Stimulated activated naive CD4-positive, alpha-beta T cell (primary cell): Measurements from ENCODE around the gene VWA8.
"Not testable (repeated sequence)": the region's sequence is repeated elsewhere in the genome, so short reads cannot be mapped to it uniquely, and the experiment has no call there.

Experiments
- DNase-seq, 6 experiments: peaks; one replicate each; lab custom pipeline; 2025; lab: John Stamatoyannopoulos, UW

Gene VWA8

DNA sequence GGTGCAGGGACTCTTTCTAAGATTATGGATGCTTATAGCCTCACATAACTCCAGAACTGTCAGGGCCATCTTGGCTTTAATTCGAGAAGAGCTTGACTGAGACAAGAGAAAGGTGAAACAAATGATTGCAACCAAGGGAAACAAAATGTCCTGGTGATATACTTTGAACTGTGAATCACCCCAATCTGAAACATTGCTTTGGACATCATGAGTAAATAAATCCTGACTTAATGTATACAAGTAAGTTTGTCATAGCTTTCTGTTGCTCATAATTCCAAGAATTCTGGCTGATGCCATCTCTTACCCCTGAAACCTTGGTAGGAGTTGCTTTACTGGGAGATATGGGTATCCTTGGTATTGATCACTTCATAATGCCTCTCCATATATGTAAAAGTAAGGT, 5.8 kb upstream of the VWA8 start:
- no peak for DNase-seq

DNA sequence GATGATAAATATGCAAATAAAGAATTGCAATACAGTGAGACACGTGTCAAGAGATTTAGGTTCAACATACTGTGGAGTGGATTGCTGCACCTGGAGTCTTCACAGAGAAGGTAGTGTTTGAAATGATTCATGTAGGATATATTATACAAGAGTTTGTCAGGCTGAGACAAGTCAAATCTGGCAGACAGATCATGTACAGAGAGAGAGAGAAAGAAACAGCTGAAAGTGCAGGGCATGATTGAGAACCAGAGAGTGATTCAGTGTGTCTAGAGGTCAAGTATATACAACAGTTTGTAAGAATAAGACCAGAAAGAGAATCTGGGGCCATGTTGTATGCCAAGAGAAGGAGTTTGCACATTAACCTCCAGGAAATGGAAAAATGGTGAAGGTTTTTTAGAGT, 2.1 kb upstream of the VWA8 start:
- DNase-seq = no peak

DNA sequence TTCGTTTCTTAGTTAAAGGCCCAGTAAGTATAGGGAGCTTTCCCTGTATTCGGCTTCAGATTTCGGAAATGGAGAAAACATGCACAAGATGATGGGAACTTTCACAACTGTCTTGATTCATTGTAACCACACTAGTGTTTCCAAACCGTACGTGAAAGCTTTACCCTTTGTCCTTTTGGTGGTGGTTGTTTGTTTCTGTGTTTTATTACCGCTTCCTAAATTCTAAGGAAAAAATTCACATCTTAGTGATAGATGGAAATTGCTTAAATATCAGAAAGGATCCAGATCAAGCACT, 504 bp upstream of the VWA8 start:
- DNase-seq = no peak

DNA sequence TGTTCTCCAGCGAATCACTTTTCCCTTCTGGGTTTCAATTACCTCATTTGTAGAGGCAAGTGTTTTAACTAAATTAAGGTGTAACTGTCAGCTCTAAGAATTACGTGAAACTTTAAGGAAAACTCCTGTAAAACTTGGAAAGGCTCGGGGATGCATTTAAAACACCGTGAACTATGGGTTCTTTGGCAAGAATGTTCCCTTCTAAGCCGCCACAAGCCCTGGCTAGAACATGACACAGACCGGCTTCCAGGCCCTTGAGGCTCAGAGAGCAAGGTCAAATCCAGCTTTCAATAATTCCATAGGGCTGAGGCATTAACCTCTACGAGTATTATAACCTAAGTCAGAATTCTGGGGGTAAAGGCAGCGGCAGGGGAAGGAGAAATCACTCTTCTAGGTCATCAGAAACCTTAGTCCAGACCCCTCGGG, 685 bp downstream of the VWA8 start:
- DNase-seq = no peak

DNA sequence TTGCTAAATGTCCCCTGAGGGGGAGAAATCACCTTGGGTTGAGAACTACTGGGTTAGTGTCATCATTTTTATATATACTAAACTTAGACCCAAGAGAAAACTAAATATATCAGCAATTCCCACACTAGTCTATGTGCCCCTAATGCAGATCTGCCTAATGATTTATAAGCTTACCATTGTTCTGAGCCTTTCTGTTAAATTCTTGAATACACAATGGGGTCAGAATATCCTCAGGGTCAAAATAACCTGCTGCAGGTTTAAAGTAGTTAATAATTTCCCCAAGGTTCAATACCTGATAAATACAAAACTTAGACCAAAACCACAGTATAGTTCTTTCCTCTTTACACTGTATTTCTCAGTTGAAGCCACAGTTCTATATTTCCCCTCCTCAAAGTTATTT, 4.6 kb downstream of the VWA8 start:
- no peak for DNase-seq

DNA sequence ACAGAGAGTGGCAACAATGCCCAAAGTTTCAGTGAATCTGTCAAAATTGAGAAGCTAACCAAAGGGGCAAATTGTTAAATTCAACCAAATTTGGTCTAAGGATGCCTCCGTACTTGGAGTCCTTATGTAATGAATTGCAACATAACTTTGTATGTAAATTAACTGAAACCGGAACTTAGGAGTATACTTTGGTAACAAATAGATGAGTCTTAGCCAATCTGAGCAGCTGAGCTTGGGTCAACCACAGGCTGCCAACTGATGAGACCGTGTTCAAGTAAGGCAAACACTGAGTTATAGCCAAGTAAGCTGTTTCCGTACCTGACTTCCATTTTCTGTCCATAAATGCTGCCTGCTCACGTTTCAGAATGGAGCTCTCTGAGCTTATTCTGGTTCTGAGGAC, 5.3 kb downstream of the VWA8 start:
- DNase-seq = no peak

DNA sequence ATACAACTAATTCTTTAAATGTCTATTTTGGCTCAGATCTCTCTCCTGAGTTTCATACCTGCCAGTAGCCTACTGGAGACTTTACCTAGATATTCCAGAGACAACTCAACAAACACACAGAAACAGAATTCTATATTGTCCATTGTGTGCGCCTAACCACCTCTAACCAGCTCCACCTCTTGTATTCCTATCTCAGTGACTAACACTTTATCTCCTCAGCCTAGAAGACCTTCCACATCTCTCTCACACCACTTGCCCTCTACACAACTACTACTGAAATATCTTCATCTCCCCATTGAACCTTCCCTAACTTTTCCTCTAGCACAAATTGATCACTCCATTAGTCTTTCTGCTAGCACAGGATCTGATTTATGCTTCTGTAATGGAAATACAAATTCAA, 6.7 kb downstream of the VWA8 start:
- no peak for DNase-seq

DNA sequence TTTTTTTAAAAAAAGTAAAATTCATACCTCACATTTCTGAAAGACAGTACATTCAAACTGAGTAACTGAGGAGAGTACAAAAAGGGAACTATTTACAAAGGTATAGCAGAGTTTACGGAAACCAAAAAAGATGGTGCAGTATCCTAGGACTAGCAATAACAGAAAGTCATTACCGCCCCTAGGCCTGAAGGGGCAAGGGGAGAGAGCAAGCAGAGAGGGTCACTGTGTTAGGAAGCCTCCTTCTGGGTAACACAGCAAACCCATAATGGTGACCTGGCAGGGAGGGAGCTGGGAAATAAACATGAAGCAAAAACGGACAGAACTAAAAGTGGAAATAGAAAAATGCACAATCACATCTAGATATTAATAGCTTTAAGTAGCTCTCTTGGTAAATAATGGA, 8.2 kb downstream of the VWA8 start:
- DNase-seq = no peak

DNA sequence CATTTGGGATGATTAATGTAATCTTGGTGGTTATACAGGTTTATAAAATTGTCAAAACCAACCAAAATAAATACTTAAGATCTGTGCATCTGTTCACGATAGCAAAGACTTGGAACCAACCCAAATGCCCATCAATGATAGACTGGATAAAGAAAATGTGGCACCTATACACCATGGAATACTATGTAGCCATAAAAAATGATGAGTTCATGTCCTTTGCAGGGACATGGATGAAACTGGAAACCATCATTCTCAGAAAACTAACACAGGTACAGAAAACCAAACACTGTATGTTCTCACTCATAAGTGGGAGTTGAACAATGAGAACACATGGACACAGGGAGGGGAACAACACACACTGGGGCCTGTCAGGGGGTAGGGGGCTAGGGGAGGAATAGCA, 11.8 kb downstream of the VWA8 start:
- not testable (repeated sequence) for DNase-seq

DNA sequence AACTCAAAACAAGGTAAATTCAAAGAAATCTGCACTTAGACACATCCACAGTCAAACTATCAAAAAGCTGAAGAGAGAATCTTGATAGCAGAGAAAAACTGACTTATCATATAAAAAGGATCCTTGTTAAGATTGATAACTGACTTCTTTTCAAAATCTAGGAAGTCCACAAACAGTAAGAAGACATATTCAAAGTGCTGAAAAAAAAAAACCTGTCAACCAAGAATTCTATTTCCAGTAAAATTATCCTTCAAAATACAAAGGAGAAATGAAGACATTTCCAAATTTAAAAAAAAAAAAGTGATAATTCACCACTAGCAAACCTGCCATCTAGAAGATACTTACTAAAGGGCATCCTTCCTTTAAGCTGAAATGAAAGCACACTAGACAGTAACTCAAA, 15.0 kb downstream of the VWA8 start:
- no peak for DNase-seq

DNA sequence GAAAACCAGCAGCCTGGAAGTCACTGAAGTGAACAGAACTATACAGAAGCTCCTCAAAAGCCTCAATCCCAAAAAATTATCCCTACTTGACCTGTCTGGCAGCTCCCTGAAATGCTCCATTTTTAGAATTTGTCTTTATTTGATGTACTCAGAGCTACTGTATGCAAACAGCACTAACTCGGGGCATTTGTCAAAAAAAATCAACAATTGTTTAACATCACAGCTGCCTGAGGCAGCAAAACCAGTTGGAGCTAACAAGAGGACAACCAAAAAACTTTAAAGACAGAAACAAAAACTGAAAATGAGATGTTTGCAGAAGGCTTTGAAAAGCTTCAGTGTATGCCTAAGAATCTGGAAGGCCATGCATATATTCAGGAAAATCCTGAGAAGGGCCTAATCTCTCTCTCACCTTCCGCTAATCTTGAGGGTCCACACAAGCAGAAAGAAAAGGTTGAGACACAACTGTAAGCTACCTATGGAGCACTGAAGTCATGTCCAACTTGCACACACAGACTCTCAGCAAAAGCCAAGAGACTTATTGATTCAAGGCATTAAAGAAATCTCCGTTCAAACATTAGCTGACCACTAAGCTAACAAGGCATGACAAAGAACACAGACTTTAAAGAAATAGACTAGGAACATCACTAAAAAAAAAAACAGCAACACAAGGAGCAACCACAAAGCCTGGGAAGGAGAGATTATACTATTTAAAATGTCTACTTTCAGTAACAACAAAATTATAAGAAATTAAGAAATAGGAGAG, 16.1 kb downstream of the VWA8 start:
- no peak for DNase-seq

DNA sequence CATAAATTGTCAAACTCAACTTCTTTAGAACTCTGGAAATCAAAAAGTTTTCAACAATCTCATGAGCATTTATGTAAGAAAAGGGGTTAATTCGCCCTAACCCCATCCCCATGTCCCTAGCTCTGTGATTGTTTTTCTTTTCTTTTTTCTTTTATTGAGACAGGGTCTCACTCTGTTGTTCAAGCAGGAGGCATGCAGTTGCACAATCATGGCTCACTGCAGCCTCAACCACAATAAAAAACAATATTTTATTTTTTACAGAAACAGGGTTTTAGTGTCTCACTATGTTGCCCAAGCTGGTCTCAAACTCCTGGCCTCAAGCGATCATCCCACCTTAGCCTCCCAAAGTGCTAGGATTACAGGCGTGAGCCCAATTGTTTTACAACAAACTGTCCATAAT, 16.7 kb downstream of the VWA8 start:
- no peak for DNase-seq

DNA sequence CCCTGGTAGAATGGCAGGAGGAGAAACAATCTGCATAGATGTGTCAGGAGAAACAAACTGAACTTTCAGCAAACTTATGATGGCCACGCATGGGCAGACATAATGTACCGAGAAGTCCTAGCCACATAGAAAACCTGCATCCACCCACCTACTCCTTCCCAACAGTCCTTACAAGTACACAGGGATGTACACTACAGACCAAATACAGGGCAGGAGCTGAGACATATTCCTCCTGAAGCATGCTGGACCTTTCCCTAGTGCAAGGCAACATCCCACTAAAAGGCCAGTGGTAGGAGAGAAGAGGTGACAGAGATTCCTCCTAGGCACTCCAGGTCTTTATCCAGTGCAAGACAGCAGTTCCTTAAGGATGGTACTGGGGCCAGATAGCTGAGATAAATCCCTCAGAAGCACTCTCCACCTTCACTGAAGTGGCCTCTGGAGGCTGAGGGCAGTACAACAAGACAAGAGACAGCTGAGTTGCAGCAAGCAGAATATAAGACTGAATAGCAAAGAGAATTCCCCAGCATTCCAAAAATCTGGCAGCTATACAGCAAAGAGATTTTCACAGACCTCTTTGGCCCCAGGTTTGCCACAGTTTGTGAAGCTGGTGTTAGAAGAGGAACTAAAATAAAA, 18.3 kb downstream of the VWA8 start:
- DNase-seq = no peak

DNA sequence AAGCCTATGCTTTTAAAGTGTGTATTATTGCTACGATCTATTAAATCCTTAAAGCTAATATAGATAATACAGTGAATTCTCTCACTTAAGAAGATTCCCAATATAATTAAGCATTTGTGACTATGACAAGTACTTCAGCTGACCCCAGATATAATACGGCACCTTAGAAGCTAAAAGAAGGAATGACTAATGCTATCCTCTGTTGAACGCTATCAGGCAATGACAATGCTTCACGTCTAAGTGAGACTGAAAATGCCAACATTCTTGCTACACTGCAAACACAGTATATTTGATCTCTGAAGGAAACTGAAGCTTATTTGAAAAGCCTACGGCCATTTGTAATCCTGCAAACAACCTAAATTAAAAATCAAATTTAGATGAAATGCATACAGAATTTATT, 19.7 kb downstream of the VWA8 start:
- no peak for DNase-seq

DNA sequence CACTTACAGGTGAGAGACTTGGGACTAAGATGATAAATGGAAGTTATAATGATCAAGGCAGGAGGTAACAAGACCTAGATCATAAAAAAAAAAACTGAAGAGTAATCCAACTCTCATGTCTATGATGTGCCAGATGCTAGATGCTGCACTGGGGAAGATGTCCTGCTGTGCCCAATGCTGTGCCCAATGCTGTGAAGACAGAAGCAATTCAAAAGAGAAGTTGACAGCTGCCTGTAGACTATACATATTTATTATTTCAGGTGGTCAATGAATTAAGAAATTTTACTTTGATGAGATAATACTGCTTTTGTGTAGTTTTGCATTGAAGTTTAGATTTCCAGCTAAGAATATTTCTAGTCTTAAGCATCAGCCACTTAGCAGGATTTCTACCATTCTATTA, 21.5 kb downstream of the VWA8 start:
- no peak for DNase-seq

DNA sequence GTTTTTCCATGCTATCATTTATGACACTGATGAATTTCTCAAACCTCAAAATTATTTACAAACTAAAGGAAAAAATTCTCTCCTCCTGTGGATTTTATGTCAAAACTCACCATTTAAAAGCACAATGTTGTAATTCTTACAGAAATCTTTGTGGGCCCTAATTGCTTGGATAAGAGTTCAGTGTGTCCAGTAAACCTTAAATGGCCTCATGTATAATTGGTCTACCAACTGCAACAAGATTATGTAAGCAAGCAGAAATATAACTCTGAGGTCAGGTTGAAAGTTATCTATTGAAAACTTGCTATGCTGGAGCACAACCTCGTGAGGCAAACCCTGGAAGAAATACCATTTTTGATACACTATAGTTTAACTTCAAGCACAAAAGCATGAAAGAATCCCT, 22.0 kb downstream of the VWA8 start:
- DNase-seq = no peak

DNA sequence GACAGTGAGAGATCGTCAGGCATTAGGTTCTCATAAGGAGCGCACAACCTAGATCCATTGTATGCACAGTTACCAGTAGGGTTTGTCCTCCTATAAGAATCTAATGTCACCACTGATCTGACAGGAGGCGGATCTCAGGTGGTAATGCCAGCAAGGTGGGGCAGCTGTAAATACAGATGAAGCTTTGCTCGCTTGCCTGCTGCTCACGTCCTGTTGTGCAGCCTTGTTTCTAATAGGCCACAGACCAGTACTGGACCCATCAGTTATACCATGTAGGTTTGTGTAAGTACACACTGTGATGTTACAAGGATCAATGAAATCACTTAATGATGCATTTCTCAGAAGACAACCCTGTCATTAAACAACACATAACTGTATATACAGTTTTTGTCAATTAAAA, 23.5 kb downstream of the VWA8 start:
- DNase-seq = no peak

DNA sequence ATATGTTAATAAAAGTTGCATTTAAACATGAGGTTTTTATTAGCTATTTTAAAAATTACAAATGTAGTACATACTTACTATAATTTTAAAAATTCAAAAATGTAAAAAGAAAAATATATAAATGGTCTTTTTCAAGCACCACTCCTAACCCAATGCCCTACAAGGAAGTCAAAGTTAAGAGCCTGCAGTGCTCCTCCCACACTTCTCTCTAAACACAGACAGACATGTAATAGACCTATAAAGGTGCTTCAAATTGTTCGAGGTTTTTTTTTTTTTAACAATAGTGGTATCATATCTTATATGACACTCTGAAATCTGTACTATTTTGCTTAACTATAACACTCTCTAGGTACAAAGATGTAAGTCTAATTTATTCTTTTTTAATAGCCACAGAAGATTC, 25.4 kb downstream of the VWA8 start:
- DNase-seq = no peak

DNA sequence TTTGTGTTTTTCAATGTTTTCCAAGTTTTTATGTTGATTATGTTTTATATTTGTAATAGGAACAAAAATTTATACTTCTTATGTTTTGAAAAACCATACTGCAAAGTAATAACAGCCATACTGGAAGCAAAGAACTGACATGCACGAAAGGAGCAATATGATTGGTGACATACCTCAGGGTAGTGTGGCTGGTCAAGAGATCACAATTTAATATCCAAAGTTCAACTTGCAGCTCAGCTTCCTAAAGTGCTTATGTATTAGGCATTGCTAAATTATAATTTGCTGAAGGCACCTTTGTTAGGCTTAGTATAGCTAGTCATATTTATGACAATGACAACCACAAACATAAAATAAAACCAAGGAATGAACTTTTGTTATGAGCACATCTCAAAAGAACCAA, 25.9 kb downstream of the VWA8 start:
- DNase-seq = no peak

DNA sequence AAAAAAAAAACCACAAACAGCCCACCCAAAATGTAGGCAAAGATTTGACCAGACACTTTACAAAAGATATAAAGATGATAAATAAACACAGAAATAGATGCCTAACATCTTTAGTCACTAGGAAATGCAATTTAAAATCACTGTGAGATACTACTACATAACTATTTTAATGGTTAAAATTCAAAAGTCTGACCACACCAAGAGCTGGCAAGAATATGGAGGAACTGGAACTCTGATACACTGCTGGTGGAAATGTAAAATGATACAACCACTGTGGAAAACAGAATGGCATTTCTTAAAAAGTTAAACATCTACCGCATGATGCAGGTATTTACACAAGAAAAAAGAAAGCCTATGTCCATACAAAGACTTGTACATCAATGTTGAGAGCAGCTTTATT, 26.8 kb downstream of the VWA8 start:
- no peak for DNase-seq

DNA sequence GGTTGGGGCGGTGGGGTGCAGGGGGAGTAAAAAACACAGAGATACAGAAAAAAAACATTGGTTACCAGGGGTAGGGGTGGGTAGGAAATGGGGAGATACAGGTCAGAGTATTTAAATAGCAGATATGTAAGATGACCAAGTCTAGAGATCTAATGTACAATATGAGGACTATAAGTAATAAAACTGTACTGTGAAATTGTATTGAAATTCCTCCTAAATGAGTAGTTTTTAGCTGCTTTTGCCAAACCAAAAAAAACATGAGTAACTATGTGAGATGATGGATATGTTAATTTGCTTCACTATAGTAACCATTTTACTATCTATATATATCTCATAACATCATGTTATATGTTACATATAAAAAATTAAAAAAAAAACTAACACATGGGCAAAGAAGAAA, 29.6 kb downstream of the VWA8 start:
- DNase-seq = no peak

DNA sequence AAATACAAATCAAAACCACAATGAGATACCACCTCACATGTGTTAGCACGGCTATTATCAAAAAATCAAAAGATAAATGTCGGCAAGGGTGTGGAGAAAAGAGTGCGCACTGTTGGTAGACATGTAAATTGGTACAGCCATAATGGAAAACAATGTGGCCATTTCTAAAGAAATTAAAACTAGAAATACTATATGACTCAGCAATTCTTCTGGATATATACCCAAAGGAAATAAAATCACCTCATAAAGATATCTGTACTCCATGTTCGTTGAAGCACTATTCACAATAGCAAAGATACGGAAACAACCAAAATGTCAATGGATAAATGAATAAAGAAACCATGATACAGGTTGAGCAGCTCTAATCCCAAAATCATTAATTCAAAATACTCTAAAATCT, 30.8 kb downstream of the VWA8 start:
- DNase-seq = no peak

DNA sequence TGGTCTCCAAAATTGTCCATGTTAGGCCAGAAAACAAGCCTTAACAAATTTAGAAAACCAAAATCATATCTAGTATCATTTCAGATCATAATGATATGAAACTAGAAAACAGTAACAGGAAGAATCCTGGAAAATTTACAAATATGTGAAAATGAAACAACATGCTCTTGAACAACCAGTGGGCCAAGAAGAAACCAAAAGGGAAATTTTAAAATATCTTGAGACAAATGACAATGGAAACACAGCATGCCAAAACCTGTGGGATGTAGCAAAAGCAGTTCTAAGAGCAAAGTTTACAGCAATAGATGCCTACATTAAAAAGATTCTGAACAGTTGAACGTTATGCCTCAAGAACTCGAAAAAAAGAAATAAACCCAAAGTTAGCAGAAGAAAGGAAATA, 32.6 kb downstream of the VWA8 start:
- no peak for DNase-seq

DNA sequence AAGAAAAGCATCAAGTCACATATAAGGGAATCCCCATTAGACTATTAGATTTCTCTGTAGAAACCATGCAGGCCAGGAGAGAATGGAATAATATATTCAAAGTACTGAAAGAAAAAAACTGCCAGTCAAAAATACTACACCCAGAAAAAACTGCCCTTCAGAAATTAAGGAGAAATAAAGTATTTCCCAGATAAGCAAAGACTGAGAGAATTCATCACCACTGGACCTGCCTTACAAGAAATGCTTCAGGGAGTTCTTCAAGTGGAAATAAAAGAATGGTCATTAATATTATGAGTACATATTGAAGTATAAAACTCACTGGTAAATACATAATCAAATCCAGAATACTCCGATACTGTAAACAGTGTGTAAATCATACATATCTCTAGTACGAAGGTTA, 35.9 kb downstream of the VWA8 start:
- no peak for DNase-seq
